OCI-LY3 (cell line): ENCODE data around the gene SIK2.

Source experiments
- EZH2phosphoT487 ChIP-seq: fragments of 200-600 bp; shearing (Covaris generic); IDR thresholded peaks from 2 replicates; pipeline ENCODE4 v1.6.1; 2018; ENCODE audit warnings: antibody characterized with exemption, mixed run types, low read depth
- TF ChIP-seq, protein P1 (sequence below): fragments of 200-600, 300-600 bp; sonication (generic); IDR thresholded peaks from 2 replicates; pipeline ENCODE4 v1.5.1; 2014; ENCODE audit warnings: antibody characterized with exemption, low read length, low read depth

DNA sequence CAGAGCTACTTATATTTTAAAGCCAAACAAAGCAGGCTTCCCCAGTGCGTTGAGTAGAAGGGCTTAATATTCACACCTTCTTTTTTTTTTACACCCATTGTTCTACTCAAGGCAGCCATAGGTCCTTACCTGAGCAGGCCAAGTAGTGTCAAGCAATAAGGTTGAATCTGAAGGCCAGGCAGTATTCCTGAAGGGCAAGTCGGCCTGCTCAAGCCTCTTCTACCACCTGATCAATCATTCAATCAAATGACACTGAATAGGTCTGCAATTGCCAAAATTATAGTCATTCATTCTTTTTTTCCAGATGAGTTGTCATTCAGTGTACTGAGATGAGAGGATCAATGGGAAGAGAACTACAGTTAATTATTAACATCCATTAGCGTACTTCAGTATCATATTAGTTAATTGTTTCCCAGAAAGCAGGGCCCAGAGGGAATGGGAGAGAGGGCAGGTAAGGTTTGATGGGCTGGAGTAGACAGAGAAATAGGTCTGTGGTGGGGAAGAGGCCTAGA lies 175.9 kb downstream of the SIK2 start:
- TF ChIP-seq, protein P1, sequence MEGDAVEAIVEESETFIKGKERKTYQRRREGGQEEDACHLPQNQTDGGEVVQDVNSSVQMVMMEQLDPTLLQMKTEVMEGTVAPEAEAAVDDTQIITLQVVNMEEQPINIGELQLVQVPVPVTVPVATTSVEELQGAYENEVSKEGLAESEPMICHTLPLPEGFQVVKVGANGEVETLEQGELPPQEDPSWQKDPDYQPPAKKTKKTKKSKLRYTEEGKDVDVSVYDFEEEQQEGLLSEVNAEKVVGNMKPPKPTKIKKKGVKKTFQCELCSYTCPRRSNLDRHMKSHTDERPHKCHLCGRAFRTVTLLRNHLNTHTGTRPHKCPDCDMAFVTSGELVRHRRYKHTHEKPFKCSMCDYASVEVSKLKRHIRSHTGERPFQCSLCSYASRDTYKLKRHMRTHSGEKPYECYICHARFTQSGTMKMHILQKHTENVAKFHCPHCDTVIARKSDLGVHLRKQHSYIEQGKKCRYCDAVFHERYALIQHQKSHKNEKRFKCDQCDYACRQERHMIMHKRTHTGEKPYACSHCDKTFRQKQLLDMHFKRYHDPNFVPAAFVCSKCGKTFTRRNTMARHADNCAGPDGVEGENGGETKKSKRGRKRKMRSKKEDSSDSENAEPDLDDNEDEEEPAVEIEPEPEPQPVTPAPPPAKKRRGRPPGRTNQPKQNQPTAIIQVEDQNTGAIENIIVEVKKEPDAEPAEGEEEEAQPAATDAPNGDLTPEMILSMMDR = no peak
- TF ChIP-seq EZH2phosphoT487 = no peak
